ENCODE measurements around the gene ASAP3. TPM values are rescaled to one million over a fixed set of nuclear protein-coding genes. Genes with fewer than 3 reads are reported as not detected.

Gene ASAP3
- total RNA-seq, 2 donors from 2014 or later: 38.6 to 47.2 TPM

- Histone ChIP-seq H3K9me3 (no peaks in the 10 kb centered on the region), H3K4me1 (peaks cover 0 to 41% of the 10 kb centered on the region in 2 donors), H3K4me3 (peak overlapping the region; percentile 88 to 98), H3K36me3 (no peaks in the 10 kb centered on the region), H3K27ac (peak overlapping the region; percentile 93 to 97), H3K27me3 (no peaks in the 10 kb centered on the region)
- TF ChIP-seq, protein P1, sequence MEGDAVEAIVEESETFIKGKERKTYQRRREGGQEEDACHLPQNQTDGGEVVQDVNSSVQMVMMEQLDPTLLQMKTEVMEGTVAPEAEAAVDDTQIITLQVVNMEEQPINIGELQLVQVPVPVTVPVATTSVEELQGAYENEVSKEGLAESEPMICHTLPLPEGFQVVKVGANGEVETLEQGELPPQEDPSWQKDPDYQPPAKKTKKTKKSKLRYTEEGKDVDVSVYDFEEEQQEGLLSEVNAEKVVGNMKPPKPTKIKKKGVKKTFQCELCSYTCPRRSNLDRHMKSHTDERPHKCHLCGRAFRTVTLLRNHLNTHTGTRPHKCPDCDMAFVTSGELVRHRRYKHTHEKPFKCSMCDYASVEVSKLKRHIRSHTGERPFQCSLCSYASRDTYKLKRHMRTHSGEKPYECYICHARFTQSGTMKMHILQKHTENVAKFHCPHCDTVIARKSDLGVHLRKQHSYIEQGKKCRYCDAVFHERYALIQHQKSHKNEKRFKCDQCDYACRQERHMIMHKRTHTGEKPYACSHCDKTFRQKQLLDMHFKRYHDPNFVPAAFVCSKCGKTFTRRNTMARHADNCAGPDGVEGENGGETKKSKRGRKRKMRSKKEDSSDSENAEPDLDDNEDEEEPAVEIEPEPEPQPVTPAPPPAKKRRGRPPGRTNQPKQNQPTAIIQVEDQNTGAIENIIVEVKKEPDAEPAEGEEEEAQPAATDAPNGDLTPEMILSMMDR (IDR thresholded peaks at IDR 0.05): peak in 1 of 2 donors; percentile 5
- DNase-seq (ENCODE audit: low spot score): peak; percentile 94
Observed at GRCh38 chr1:23484253-23485001, 448 bp upstream of the ASAP3 start.

GRCh38 chr1:23481904-23482303, 2.1 kb downstream of the ASAP3 start:
- peak overlapping the region; percentile 76 to 80 for H3K27ac ChIP-seq
- DNase-seq (ENCODE audit: low spot score): no peak
- no peaks in the 10 kb centered on the region for H3K27me3 ChIP-seq
- H3K4me3 ChIP-seq: no peak overlapping the region
- no peaks in the 10 kb centered on the region for H3K36me3 ChIP-seq
- H3K9me3 ChIP-seq: no peaks in the 10 kb centered on the region
- peaks cover 0 to 53% of the 10 kb centered on the region in 2 donors for H3K4me1 ChIP-seq
- TF ChIP-seq, protein P1 (IDR thresholded peaks at IDR 0.05): no peak

DNA sequence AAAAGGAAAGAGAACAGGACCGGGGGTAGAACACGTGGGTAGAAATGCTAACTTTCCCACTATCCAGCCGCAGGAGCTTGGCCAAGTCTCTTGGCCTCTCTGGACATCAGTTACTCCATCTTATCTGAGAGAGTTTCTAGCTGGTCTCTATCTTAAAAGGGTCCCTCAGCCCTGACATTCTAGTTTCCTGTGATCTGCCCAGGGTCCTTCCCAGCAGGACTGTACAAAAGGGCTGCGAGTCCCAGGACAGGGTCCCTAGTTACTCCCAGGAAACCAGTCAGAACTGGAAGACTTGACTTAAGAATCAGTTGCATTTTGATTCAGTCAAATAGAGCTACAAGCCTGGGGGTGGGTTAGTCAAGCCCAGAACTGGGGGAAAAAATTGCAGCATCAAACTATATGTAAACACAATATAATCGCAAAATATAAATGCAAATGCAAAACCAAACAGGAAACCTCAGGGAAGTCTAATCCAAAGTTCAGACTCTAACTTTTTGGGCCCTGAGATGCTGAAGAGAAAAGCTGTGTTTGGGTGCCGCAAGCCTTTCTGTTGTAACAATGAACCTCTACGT, 2.9 kb downstream of the ASAP3 start:
- Histone ChIP-seq H3K9me3 (no peaks in the 10 kb centered on the region), H3K4me1 (peaks cover 0 to 53% of the 10 kb centered on the region in 2 donors), H3K36me3 (no peaks in the 10 kb centered on the region), H3K27me3 (no peaks in the 10 kb centered on the region), H3K4me3 (no peak overlapping the region), H3K27ac (peak overlapping the region; percentile 76 to 80)
- TF ChIP-seq, protein P1 (IDR thresholded peaks at IDR 0.05): no peak
- DNase-seq (ENCODE audit: low spot score): no peak

DNA sequence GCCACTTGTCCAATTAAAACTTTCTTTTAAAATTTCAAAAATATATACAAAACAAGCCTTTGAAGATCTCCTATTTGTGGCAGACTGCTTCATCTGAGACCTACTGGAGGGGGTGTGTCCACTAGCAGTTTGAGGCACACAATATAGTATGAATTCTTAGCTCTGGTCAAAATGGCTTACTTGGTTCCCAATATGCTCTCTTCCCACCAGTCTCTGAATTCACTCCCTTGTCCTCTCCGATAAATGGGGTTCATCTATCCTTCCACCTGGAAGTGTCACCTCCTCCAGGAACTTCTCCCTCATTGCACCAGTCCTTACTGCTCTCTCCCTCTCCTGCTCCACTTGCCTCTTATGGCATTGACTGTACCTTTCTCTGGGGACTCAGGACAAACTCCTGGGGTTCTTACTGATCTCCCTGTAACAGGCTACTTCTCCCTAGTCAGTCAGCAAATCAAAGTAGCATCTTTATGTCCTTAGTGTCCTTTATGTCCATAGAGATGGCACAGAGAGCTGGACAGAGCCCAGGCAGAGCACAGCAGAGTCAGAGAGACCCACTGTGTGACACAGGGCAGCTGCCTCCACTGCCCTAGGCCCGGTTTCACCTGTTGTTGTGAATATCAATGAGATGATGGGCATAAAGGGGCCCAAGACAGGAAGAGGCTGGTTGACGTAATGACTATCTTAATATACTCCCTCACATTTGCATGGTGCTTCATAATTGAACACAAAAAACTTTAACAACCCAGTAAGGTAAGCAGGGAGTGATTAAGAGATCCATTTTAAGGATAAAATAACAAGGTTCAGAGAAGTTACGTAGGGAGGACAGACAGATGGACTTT, 3.6 kb downstream of the ASAP3 start:
- TF ChIP-seq, protein P1 (IDR thresholded peaks at IDR 0.05): no peak
- Histone ChIP-seq H3K4me3 (no peak overlapping the region), H3K27me3 (no peaks in the 10 kb centered on the region), H3K36me3 (no peaks in the 10 kb centered on the region), H3K27ac (peak overlapping the region; percentile 76 to 80), H3K4me1 (peaks cover 0 to 55% of the 10 kb centered on the region in 2 donors), H3K9me3 (no peaks in the 10 kb centered on the region)
- no peak for DNase-seq (ENCODE audit: low spot score)

DNA sequence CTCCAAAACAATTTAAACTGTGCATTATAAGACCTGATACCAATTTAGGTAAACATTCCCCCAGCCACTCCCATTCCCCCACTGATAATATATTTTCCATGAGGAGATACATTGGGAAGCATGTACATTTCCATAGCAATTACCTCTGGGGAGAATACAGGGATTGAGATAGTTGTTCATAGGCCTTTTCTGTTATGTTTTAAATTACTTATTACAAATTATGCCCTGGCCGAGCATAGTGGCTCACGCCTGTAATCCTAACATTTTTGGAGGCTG, 4.4 kb downstream of the ASAP3 start:
- TF ChIP-seq, protein P1 (IDR thresholded peaks at IDR 0.05): no peak
- H3K36me3 ChIP-seq: no peaks in the 10 kb centered on the region
- H3K27ac ChIP-seq: peak overlapping the region; percentile 76 to 80
- H3K9me3 ChIP-seq: no peaks in the 10 kb centered on the region
- H3K27me3 ChIP-seq: no peaks in the 10 kb centered on the region
- no peak overlapping the region for H3K4me3 ChIP-seq
- H3K4me1 ChIP-seq: peaks cover 0 to 56% of the 10 kb centered on the region in 2 donors
- DNase-seq (ENCODE audit: low spot score): no peak

Measured in right atrium auricular region (tissue), 2 donors.